ENCODE data around the gene FSIP1. TPM values are rescaled to one million over a fixed set of nuclear protein-coding genes. Genes with fewer than 3 reads are reported as not detected.

Gene FSIP1
- total RNA-seq, 3 donors from 2014 or later: 0.22 to 0.69 (median 0.38) TPM

GRCh38 chr15:39756806-39757522 is 25.7 kb downstream of the FSIP1 start:
- Mint-ChIP-seq H3K27me3 (ENCODE audit: low read depth) (peaks cover 4% of the 10 kb centered on the region), H3K4me1 (ENCODE audit: low read depth) (no peaks in the 10 kb centered on the region), H3K36me3 (ENCODE audit: insufficient read depth) (no peaks in the 10 kb centered on the region), H3K9me3 (no peaks in the 10 kb centered on the region), H3K4me3 (no peak overlapping the region)
- no peak for ATAC-seq
- DNase-seq: no peak

- DNase-seq (no peak), ATAC-seq (no peak)
- H3K36me3 Mint-ChIP-seq (ENCODE audit: insufficient read depth): no peaks in the 10 kb centered on the region
- no peaks in the 10 kb centered on the region for H3K9me3 Mint-ChIP-seq
- no peak overlapping the region for H3K4me3 Mint-ChIP-seq
- H3K27me3 Mint-ChIP-seq (ENCODE audit: low read depth): peaks cover 5% of the 10 kb centered on the region
- no peaks in the 10 kb centered on the region for H3K4me1 Mint-ChIP-seq (ENCODE audit: low read depth)
Measured at GRCh38 chr15:39752991-39753390, 29.6 kb downstream of the FSIP1 start.

GRCh38 chr15:39752246-39752645 is 30.4 kb downstream of the FSIP1 start:
- H3K4me3 Mint-ChIP-seq: no peak overlapping the region
- H3K4me1 Mint-ChIP-seq (ENCODE audit: low read depth): no peaks in the 10 kb centered on the region
- H3K9me3 Mint-ChIP-seq: no peaks in the 10 kb centered on the region
- no peak for DNase-seq
- ATAC-seq: no peak
- H3K36me3 Mint-ChIP-seq (ENCODE audit: insufficient read depth): no peaks in the 10 kb centered on the region
- peaks cover 5% of the 10 kb centered on the region for H3K27me3 Mint-ChIP-seq (ENCODE audit: low read depth)

GRCh38 chr15:39748276-39748675 is 34.4 kb downstream of the FSIP1 start:
- no peak overlapping the region for H3K4me3 Mint-ChIP-seq
- peaks cover 10% of the 10 kb centered on the region for H3K27me3 Mint-ChIP-seq (ENCODE audit: low read depth)
- no peaks in the 10 kb centered on the region for H3K36me3 Mint-ChIP-seq (ENCODE audit: insufficient read depth)
- H3K9me3 Mint-ChIP-seq: no peaks in the 10 kb centered on the region
- H3K4me1 Mint-ChIP-seq (ENCODE audit: low read depth): no peaks in the 10 kb centered on the region
- no peak for ATAC-seq
- DNase-seq: no peak

- Mint-ChIP-seq H3K27me3 (ENCODE audit: low read depth) (peaks cover 10% of the 10 kb centered on the region), H3K9me3 (no peaks in the 10 kb centered on the region), H3K36me3 (ENCODE audit: insufficient read depth) (no peaks in the 10 kb centered on the region), H3K4me3 (no peak overlapping the region), H3K4me1 (ENCODE audit: low read depth) (no peaks in the 10 kb centered on the region)
- DNase-seq (no peak), ATAC-seq (no peak)
Measured at GRCh38 chr15:39747326-39747725, 35.3 kb downstream of the FSIP1 start.

- no peaks in the 10 kb centered on the region for H3K9me3 Mint-ChIP-seq
- ATAC-seq: no peak
- no peak for DNase-seq
- no peak overlapping the region for H3K4me3 Mint-ChIP-seq
- H3K36me3 Mint-ChIP-seq (ENCODE audit: insufficient read depth): no peaks in the 10 kb centered on the region
- no peaks in the 10 kb centered on the region for H3K4me1 Mint-ChIP-seq (ENCODE audit: low read depth)
- H3K27me3 Mint-ChIP-seq (ENCODE audit: low read depth): peaks cover 10% of the 10 kb centered on the region
Measured at GRCh38 chr15:39746714-39747276, 35.8 kb downstream of the FSIP1 start.

- DNase-seq: no peak
- H3K36me3 Mint-ChIP-seq (ENCODE audit: insufficient read depth): no peaks in the 10 kb centered on the region
- H3K9me3 Mint-ChIP-seq: no peaks in the 10 kb centered on the region
- no peaks in the 10 kb centered on the region for H3K4me1 Mint-ChIP-seq (ENCODE audit: low read depth)
- no peak for ATAC-seq
- H3K4me3 Mint-ChIP-seq: no peak overlapping the region
- peaks cover 8% of the 10 kb centered on the region for H3K27me3 Mint-ChIP-seq (ENCODE audit: low read depth)
Measured at GRCh38 chr15:39746176-39746575, 36.5 kb downstream of the FSIP1 start.

- Mint-ChIP-seq H3K9me3 (no peaks in the 10 kb centered on the region), H3K36me3 (ENCODE audit: insufficient read depth) (no peaks in the 10 kb centered on the region), H3K4me3 (no peak overlapping the region), H3K27me3 (ENCODE audit: low read depth) (peaks cover 8% of the 10 kb centered on the region), H3K4me1 (ENCODE audit: low read depth) (no peaks in the 10 kb centered on the region)
- DNase-seq (no peak), ATAC-seq (no peak)
Measured at GRCh38 chr15:39745415-39745814, 37.2 kb downstream of the FSIP1 start.

- Mint-ChIP-seq H3K27me3 (ENCODE audit: low read depth) (peaks cover 8% of the 10 kb centered on the region), H3K4me1 (ENCODE audit: low read depth) (no peaks in the 10 kb centered on the region), H3K4me3 (no peak overlapping the region), H3K36me3 (ENCODE audit: insufficient read depth) (no peaks in the 10 kb centered on the region), H3K9me3 (no peaks in the 10 kb centered on the region)
- ATAC-seq (no peak), DNase-seq (no peak)
Measured at GRCh38 chr15:39744334-39745103, 38.1 kb downstream of the FSIP1 start.

- ATAC-seq (no peak), DNase-seq (no peak)
- Mint-ChIP-seq H3K9me3 (no peaks in the 10 kb centered on the region), H3K4me1 (ENCODE audit: low read depth) (no peaks in the 10 kb centered on the region), H3K4me3 (no peak overlapping the region), H3K36me3 (ENCODE audit: insufficient read depth) (no peaks in the 10 kb centered on the region), H3K27me3 (ENCODE audit: low read depth) (peaks cover 8% of the 10 kb centered on the region)
Measured at GRCh38 chr15:39743611-39744010, 39.0 kb downstream of the FSIP1 start.

GRCh38 chr15:39741258-39741657 is 41.4 kb downstream of the FSIP1 start:
- no peaks in the 10 kb centered on the region for H3K4me1 Mint-ChIP-seq (ENCODE audit: low read depth)
- H3K9me3 Mint-ChIP-seq: no peaks in the 10 kb centered on the region
- no peak overlapping the region for H3K4me3 Mint-ChIP-seq
- ATAC-seq (no peak), DNase-seq (no peak)
- H3K36me3 Mint-ChIP-seq (ENCODE audit: insufficient read depth): no peaks in the 10 kb centered on the region
- H3K27me3 Mint-ChIP-seq (ENCODE audit: low read depth): peaks cover 6% of the 10 kb centered on the region

GRCh38 chr15:39738998-39739397 is 43.6 kb downstream of the FSIP1 start:
- H3K4me1 Mint-ChIP-seq (ENCODE audit: low read depth): no peaks in the 10 kb centered on the region
- no peak for DNase-seq
- no peaks in the 10 kb centered on the region for H3K9me3 Mint-ChIP-seq

GRCh38 chr15:39737196-39737550 is 45.5 kb downstream of the FSIP1 start:
- no peak overlapping the region for H3K4me3 Mint-ChIP-seq
- DNase-seq (no peak), ATAC-seq (no peak)
- no peaks in the 10 kb centered on the region for H3K27me3 Mint-ChIP-seq (ENCODE audit: low read depth)
- H3K36me3 Mint-ChIP-seq (ENCODE audit: insufficient read depth): no peaks in the 10 kb centered on the region
- no peaks in the 10 kb centered on the region for H3K4me1 Mint-ChIP-seq (ENCODE audit: low read depth)
- H3K9me3 Mint-ChIP-seq: no peaks in the 10 kb centered on the region

More at GRCh38 chr15:39738998-39739397, 43.6 kb downstream of the FSIP1 start:
- no peak for ATAC-seq
- H3K4me3 Mint-ChIP-seq: no peak overlapping the region
- H3K36me3 Mint-ChIP-seq (ENCODE audit: insufficient read depth): no peaks in the 10 kb centered on the region
- no peaks in the 10 kb centered on the region for H3K27me3 Mint-ChIP-seq (ENCODE audit: low read depth)

- no peaks in the 10 kb centered on the region for H3K4me1 Mint-ChIP-seq (ENCODE audit: low read depth)
- no peak overlapping the region for H3K4me3 Mint-ChIP-seq
- DNase-seq (no peak), ATAC-seq (no peak)
- H3K27me3 Mint-ChIP-seq (ENCODE audit: low read depth): no peaks in the 10 kb centered on the region
- no peaks in the 10 kb centered on the region for H3K36me3 Mint-ChIP-seq (ENCODE audit: insufficient read depth)
- no peaks in the 10 kb centered on the region for H3K9me3 Mint-ChIP-seq
Measured at GRCh38 chr15:39736412-39737195, 46.0 kb downstream of the FSIP1 start.
